GM13976 (cell line): ENCODE results near the gene TARBP2.

Source experiments
- DNase-seq: peaks from one replicate; pipeline ENCODE4 v3.0.0; 2012; ENCODE audit warnings: low spot score
- in situ Hi-C: fragments of 300-500 bp; cut with MboI; formaldehyde crosslinking; loops from one replicate; pipeline ENCODE4 v1.12.0; 2022; ENCODE audit warnings: low sequenced_read_pairs, mixed read lengths, inconsistent platforms; ENCODE audit not compliant: unreplicated experiment
- TF ChIP-seq, protein P1 (sequence below): IDR thresholded peaks from 2 replicates; pipeline ENCODE4 v1.5.1; 2012; ENCODE audit warnings: borderline replicate concordance, mild to moderate bottlenecking; ENCODE audit not compliant: insufficient read depth; ENCODE audit errors: extremely low read depth, missing control alignments, control extremely low read depth

TARBP2 gene

DNA sequence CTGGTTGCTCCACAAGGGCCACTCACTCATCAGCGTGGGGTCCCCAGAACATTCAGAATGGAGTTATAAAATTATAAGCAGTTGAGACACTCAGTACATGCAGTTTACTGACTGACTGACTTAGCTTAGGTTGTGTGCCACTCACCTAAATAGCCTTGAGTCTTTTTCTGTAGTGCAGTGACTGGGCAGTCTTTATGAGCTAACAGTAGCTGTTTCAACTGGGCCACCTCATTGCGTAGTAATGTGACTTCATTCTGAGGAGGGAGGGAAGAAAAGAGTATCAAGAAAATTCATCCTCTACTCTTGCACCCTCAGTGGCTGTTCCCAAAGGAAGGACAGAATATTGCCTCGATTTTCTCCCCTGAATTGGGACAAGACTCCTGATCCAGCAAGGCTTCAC, 22.0 kb downstream of the TARBP2 start:
- TF ChIP-seq, protein P1, sequence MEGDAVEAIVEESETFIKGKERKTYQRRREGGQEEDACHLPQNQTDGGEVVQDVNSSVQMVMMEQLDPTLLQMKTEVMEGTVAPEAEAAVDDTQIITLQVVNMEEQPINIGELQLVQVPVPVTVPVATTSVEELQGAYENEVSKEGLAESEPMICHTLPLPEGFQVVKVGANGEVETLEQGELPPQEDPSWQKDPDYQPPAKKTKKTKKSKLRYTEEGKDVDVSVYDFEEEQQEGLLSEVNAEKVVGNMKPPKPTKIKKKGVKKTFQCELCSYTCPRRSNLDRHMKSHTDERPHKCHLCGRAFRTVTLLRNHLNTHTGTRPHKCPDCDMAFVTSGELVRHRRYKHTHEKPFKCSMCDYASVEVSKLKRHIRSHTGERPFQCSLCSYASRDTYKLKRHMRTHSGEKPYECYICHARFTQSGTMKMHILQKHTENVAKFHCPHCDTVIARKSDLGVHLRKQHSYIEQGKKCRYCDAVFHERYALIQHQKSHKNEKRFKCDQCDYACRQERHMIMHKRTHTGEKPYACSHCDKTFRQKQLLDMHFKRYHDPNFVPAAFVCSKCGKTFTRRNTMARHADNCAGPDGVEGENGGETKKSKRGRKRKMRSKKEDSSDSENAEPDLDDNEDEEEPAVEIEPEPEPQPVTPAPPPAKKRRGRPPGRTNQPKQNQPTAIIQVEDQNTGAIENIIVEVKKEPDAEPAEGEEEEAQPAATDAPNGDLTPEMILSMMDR, result no peak
- DNase-seq, result no peak
- in situ Hi-C loops, result no loop called here

DNA sequence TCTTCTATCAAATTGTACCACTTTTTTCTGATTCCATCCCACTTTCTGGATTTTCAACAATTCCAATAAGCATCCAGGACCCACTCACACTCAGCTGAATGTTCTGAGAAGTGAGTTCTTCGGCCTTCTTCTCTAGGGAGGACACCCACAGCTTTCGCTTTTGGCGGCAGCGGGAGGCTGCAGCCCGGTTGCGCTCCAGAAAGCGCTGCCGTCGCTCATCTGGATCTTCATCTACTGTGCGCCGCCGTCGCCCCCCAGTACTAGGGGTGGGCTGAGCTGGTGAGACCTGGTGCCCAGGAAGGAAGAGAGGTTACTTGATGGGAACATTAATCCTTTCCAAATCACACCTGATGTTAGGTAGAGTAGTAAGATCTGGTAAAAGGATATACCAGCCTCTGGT, 23.4 kb downstream of the TARBP2 start:
- TF ChIP-seq, protein P1, result no peak
- in situ Hi-C loops, result no loop called here
- no peak for DNase-seq

DNA sequence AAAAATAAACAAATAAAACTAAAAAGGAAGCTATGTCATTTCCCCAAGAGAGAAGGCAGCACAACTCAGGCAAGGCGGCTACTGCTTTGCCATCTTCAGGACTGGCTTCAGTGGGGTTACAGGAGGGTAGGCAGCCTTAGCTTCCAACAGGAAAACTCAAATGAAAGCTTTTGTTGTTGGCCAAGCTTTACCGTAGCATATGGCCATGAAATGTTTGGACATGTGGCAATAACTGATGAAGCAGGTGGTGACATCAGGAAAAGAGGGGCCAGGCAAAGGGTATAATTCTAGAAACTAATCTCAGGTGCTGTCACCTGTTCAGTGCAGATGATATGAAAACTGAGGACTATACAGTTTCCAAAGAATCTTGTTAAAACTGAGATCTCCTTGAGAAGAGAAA, 29.0 kb downstream of the TARBP2 start:
- in situ Hi-C loops, result no loop called here
- DNase-seq, result no peak
- TF ChIP-seq, protein P1, result no peak

DNA sequence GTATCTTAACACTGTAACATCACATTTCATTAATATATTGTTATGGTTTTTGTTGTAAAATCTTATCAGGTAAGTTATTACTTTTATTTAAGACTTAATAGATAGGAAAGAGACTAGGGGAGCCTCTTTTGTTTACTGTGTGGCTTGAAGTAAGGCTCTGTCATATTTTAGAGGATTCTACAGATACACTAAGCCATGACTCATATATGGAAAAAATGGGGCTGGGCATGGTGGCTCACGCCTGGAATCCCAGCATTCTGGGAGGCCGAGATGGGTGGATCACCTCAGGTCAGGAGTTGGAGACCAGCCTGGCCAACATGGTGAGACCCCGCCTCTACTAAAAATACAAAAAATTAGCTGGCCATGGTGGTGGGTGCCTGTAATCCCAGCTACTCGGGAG, 29.8 kb downstream of the TARBP2 start:
- TF ChIP-seq, protein P1, result no peak
- DNase-seq, result no peak
- in situ Hi-C loops, result no loop called here

DNA sequence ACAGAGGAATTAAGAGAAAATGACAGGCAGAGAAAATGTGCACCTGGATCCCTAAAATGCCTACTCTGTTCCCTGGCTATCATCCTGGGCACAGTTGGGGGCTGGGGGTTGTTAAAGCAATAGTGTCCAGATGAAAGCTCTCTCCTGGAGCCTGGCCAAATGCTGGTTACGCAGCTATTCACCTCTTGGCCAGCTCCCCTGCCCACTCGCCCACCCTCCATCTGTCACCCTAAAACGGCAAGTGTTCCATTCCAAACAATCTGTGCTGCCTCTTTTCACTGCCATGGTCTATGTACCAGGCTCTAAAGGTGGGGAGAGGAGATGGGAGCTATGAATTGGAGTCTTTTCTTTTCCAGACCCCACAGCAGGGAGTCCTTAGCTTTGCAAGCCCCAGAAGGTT, 30.9 kb downstream of the TARBP2 start:
- TF ChIP-seq, protein P1, result no peak
- no peak for DNase-seq
- in situ Hi-C loops, result no loop called here

DNA sequence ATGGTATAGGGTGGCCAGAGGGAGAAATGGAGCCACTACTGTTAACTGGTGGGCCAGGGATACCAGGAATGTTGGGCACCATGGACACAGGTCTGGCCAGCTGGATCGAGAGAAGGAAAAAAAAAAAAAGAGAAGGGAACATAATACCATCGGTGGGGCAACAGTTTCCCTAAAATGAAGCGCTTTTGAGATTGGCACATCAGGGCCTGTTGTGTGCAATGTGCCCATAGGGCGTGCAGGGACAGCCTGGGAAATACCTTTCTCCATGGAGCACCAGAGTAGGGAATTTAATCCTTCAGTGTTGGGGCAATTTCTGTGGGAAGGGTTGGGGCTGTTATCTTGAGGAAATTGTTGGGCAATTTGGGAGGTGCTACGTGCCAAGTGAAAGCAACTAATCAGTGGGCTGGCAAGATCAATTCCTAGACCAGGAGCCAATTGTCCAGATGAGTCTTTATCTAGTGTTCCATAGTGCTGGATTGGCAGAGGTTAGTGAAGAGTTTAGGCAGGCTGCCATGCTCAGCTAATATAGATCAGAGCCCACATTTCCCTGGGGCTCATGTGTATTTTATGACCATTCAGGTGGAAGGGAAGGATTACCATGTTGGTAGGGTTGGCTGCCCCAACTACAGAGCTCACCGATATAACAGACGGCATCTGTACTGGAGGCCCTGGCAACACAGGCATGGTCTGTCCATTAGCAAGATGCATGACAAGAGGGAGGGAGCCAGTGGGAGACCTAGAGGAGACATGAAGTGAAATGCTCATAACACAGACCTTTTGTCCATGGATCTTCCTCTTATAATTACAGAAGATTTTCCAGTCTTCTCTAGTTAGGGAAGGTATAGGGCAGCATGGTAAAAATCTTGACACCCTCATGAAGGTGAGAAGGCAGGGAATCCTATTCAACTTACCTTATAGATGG, 31.7 kb downstream of the TARBP2 start:
- in situ Hi-C loops, result no loop called here
- TF ChIP-seq, protein P1, result no peak
- DNase-seq, result no peak
